Astrocyte (in vitro differentiated cells and primary cell): ENCODE results near the gene CSPG4.

ENCODE experiments used
- EZH2 ChIP-seq: IDR thresholded peaks from 2 replicates; pipeline ENCODE4 v1.6.1; 2012; ENCODE audit warnings: mild to moderate bottlenecking, low read length, inconsistent platforms; ENCODE audit not compliant: insufficient read depth
- TF ChIP-seq, protein P1 (sequence below): IDR thresholded peaks from 2 replicates; pipeline ENCODE4 v1.5.1; 2011; ENCODE audit warnings: low read depth, mild to moderate bottlenecking, inconsistent platforms, low read length, moderate library complexity; ENCODE audit not compliant: insufficient read depth

DNA sequence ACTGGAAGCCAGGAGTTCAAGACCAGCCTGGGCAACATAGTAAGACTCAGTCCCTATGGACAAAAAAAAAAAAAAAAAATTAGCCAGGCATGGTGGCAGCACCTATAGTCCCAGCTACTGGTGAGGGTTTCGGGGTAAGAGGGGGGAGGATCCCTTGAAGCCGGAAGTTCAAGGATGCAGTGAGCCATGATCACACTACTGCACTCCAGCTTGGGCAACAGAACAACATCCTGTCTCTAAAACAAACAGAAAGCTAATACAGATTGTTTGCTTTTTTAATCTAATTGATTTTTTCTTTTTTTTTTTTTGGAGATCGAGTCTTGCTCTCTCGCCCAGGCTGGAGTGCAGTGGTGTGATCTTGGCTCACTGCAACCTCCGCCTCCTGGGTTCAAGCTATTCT, 71.0 kb downstream of the CSPG4 start:
- TF ChIP-seq, protein P1, sequence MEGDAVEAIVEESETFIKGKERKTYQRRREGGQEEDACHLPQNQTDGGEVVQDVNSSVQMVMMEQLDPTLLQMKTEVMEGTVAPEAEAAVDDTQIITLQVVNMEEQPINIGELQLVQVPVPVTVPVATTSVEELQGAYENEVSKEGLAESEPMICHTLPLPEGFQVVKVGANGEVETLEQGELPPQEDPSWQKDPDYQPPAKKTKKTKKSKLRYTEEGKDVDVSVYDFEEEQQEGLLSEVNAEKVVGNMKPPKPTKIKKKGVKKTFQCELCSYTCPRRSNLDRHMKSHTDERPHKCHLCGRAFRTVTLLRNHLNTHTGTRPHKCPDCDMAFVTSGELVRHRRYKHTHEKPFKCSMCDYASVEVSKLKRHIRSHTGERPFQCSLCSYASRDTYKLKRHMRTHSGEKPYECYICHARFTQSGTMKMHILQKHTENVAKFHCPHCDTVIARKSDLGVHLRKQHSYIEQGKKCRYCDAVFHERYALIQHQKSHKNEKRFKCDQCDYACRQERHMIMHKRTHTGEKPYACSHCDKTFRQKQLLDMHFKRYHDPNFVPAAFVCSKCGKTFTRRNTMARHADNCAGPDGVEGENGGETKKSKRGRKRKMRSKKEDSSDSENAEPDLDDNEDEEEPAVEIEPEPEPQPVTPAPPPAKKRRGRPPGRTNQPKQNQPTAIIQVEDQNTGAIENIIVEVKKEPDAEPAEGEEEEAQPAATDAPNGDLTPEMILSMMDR, result no peak
- TF ChIP-seq EZH2, result no peak
